ENCODE data around the gene ATG7. TPM values are rescaled to one million over a fixed set of nuclear protein-coding genes. Genes with fewer than 3 reads are reported as not detected.
A peak's percentile ranks its signal among the peaks of the same experiment; 100 is the strongest.
"Not testable (repeated sequence)": the region's sequence is repeated elsewhere in the genome, so short reads cannot be mapped to it uniquely, and the experiment has no call there.

Gene ATG7
- total and polyA plus RNA-seq, 4 experiments from 2014 or later = 16.9 to 32.8 (median 27.8) TPM

GRCh38 chr3:11254876-11255275, 17.3 kb upstream of the ATG7 start:
- no peak overlapping the region for H3K4me3 ChIP-seq (ENCODE audit: low read length in 2 of 2)
- Mint-ChIP-seq H3K4me3 (no peak overlapping the region), H3K27me3 (peaks cover 2 to 3% of the 10 kb centered on the region in 2 donors), H3K27ac (no peak overlapping the region), H3K36me3 (peaks cover 0 to 10% of the 10 kb centered on the region in 2 donors), H3K4me1 (peaks cover 11 to 33% (median 19%) of the 10 kb centered on the region in 4 donors), H3K9me3 (peaks cover 0 to 6% (median 1%) of the 10 kb centered on the region in 8 donors)
- H3K9me3 ChIP-seq (ENCODE audit: control insufficient read depth in 1 of 2, low read length in 2 of 2) = no peaks in the 10 kb centered on the region
- no peak overlapping the region for H3K27ac ChIP-seq (ENCODE audit: low read depth, low read length)
- no peaks in the 10 kb centered on the region for H3K36me3 ChIP-seq (ENCODE audit: insufficient read depth, low read length)
- intact Hi-C loops (cut with micrococcal nuclease) = loop anchor here (5.0 kb wide), 1 partner anchor 37 kb away; no protein-coding TSS in a partner anchor
- ChIA-PET POLR2A (ENCODE audit: partially characterized antibody) (no interaction called here), CTCF (ENCODE audit: partially characterized antibody) (no interaction called here)
- H3K27me3 ChIP-seq (ENCODE audit: insufficient read depth, low read length) = no peaks in the 10 kb centered on the region
- no peak for DNase-seq
- peaks cover 18% of the 10 kb centered on the region for H3K4me1 ChIP-seq (ENCODE audit: insufficient read depth, low read length)

DNA sequence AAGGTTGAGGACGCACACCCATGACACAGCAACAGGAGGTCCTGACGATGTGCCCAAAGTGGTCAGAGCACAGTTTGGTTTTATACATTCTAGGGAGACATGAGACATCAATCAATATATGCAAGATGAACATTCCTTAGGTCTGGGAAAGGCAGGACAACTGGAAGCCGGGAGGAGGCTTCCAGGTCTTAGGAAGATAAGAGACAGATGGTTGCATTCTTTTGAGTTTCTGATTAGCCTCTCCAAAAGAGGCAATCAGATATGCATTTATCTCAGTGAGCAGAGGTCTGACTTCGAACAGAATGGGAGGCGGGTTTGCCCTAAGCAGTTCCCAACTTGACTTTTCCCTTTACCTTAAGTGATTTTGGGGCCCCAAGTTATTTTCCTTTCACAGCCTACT, 16.7 kb upstream of the ATG7 start:
- H3K9me3 Mint-ChIP-seq; H3K27me3 Mint-ChIP-seq; H3K27ac ChIP-seq (ENCODE audit: low read depth, low read length); H3K4me3 Mint-ChIP-seq; H3K9me3 ChIP-seq (ENCODE audit: control insufficient read depth in 1 of 2, low read length in 2 of 2); intact Hi-C loops (cut with micrococcal nuclease); DNase-seq; H3K27ac Mint-ChIP-seq; H3K36me3 Mint-ChIP-seq; H3K4me3 ChIP-seq (ENCODE audit: low read length in 2 of 2); H3K36me3 ChIP-seq (ENCODE audit: insufficient read depth, low read length); POLR2A ChIA-PET (ENCODE audit: partially characterized antibody); H3K27me3 ChIP-seq (ENCODE audit: insufficient read depth, low read length): not testable (repeated sequence)
- CTCF ChIA-PET (ENCODE audit: partially characterized antibody) = interaction anchor here (1.0 kb wide), 1 partner anchor 8 kb away, joined by 3 read pairs; no protein-coding TSS in a partner anchor
- H3K4me1 ChIP-seq (ENCODE audit: insufficient read depth, low read length) = peaks cover 16% of the 10 kb centered on the region
- peaks cover 9 to 30% (median 16%) of the 10 kb centered on the region in 4 donors for H3K4me1 Mint-ChIP-seq

DNA sequence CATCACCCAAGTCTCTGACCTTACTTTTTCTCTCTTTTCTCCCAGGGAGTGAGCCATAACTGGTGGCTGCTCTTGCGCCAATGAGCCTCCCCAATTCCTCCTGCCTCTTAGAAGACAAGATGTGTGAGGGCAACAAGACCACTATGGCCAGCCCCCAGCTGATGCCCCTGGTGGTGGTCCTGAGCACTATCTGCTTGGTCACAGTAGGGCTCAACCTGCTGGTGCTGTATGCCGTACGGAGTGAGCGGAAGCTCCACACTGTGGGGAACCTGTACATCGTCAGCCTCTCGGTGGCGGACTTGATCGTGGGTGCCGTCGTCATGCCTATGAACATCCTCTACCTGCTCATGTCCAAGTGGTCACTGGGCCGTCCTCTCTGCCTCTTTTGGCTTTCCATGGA, 13.2 kb upstream of the ATG7 start:
- no peaks in the 10 kb centered on the region for H3K4me1 ChIP-seq (ENCODE audit: insufficient read depth, low read length)
- H3K4me1 Mint-ChIP-seq = no peaks in the 10 kb centered on the region
- H3K27ac Mint-ChIP-seq = no peak overlapping the region
- H3K27me3 Mint-ChIP-seq = peaks cover 2 to 3% of the 10 kb centered on the region in 2 donors
- CTCF ChIA-PET (ENCODE audit: partially characterized antibody) = no interaction called here
- intact Hi-C loops (cut with micrococcal nuclease) = no loop called here
- H3K4me3 ChIP-seq (ENCODE audit: low read length in 2 of 2) = no peak overlapping the region
- no peak overlapping the region for H3K4me3 Mint-ChIP-seq
- H3K9me3 Mint-ChIP-seq = peaks cover 0 to 6% (median 1%) of the 10 kb centered on the region in 8 donors
- H3K9me3 ChIP-seq (ENCODE audit: control insufficient read depth in 1 of 2, low read length in 2 of 2) = no peaks in the 10 kb centered on the region
- H3K27me3 ChIP-seq (ENCODE audit: insufficient read depth, low read length) = no peaks in the 10 kb centered on the region
- H3K27ac ChIP-seq (ENCODE audit: low read depth, low read length) = no peak overlapping the region
- H3K36me3 Mint-ChIP-seq = peaks cover 0 to 8% of the 10 kb centered on the region in 2 donors
- no peaks in the 10 kb centered on the region for H3K36me3 ChIP-seq (ENCODE audit: insufficient read depth, low read length)
- DNase-seq = no peak
- POLR2A ChIA-PET (ENCODE audit: partially characterized antibody) = no interaction called here

GRCh38 chr3:11260460-11260859, 11.7 kb upstream of the ATG7 start:
- no peaks in the 10 kb centered on the region for H3K4me1 Mint-ChIP-seq
- Histone ChIP-seq H3K9me3 (ENCODE audit: control insufficient read depth in 1 of 2, low read length in 2 of 2) (no peaks in the 10 kb centered on the region), H3K4me1 (ENCODE audit: insufficient read depth, low read length) (no peaks in the 10 kb centered on the region), H3K36me3 (ENCODE audit: insufficient read depth, low read length) (no peaks in the 10 kb centered on the region), H3K27ac (ENCODE audit: low read depth, low read length) (no peak overlapping the region), H3K4me3 (ENCODE audit: low read length in 2 of 2) (no peak overlapping the region), H3K27me3 (ENCODE audit: insufficient read depth, low read length) (no peaks in the 10 kb centered on the region)
- H3K4me3 Mint-ChIP-seq = no peak overlapping the region
- H3K27ac Mint-ChIP-seq = no peak overlapping the region
- no peaks in the 10 kb centered on the region for H3K9me3 Mint-ChIP-seq
- DNase-seq = no peak
- intact Hi-C loops (cut with micrococcal nuclease) = no loop called here
- peaks cover 0 to 3% of the 10 kb centered on the region in 2 donors for H3K36me3 Mint-ChIP-seq
- ChIA-PET CTCF (ENCODE audit: partially characterized antibody) (interaction anchor here (0.9 kb wide), 1 partner anchor 75 kb away, joined by 3 read pairs; no protein-coding TSS in a partner anchor), POLR2A (ENCODE audit: partially characterized antibody) (no interaction called here)
- peaks cover 1 to 6% of the 10 kb centered on the region in 2 donors for H3K27me3 Mint-ChIP-seq

GRCh38 chr3:11269007-11269406, 3.2 kb upstream of the ATG7 start:
- Histone ChIP-seq H3K4me3 (ENCODE audit: low read length in 2 of 2) (no peak overlapping the region), H3K27ac (ENCODE audit: low read depth, low read length) (no peak overlapping the region), H3K4me1 (ENCODE audit: insufficient read depth, low read length) (peaks cover 18% of the 10 kb centered on the region), H3K27me3 (ENCODE audit: insufficient read depth, low read length) (no peaks in the 10 kb centered on the region), H3K36me3 (ENCODE audit: insufficient read depth, low read length) (no peaks in the 10 kb centered on the region), H3K9me3 (ENCODE audit: control insufficient read depth in 1 of 2, low read length in 2 of 2) (no peaks in the 10 kb centered on the region)
- no peak overlapping the region for H3K4me3 Mint-ChIP-seq
- intact Hi-C loops (cut with micrococcal nuclease) = no loop called here
- no peaks in the 10 kb centered on the region for H3K9me3 Mint-ChIP-seq
- peaks cover 0 to 9% of the 10 kb centered on the region in 2 donors for H3K36me3 Mint-ChIP-seq
- CTCF ChIA-PET (ENCODE audit: partially characterized antibody) = no interaction called here
- H3K4me1 Mint-ChIP-seq = peaks cover 13 to 31% (median 22%) of the 10 kb centered on the region in 4 donors
- H3K27me3 Mint-ChIP-seq = peaks cover 0 to 7% of the 10 kb centered on the region in 2 donors
- POLR2A ChIA-PET (ENCODE audit: partially characterized antibody) = no interaction called here
- H3K27ac Mint-ChIP-seq = no peak overlapping the region
- no peak for DNase-seq

- H3K27me3 ChIP-seq (ENCODE audit: insufficient read depth, low read length) = no peaks in the 10 kb centered on the region
- H3K27me3 Mint-ChIP-seq = no peaks in the 10 kb centered on the region
- H3K4me3 ChIP-seq (ENCODE audit: low read length in 2 of 2) = peak overlapping the region; percentile 77 to 94
- peak overlapping the region; percentile 94 to 97 (median 96) for H3K4me3 Mint-ChIP-seq
- ChIA-PET CTCF (ENCODE audit: partially characterized antibody) (interaction anchor here (1.0 to 3.0 kb wide), 5 partner anchors 13 to 378 kb away, joined by 3 to 12 read pairs (median 4); no protein-coding TSS in a partner anchor), POLR2A (ENCODE audit: partially characterized antibody) (interaction anchor here (0.8 to 2.7 kb wide), 13 partner anchors 8 to 1340 kb away, joined by 3 to 61 read pairs (median 6); partner anchors contain the start of genes CRELD1, SEC13, TAMM41 and TSEN2)
- peaks cover 0 to 3% (median 0%) of the 10 kb centered on the region in 8 donors for H3K9me3 Mint-ChIP-seq
- no peak for DNase-seq
- intact Hi-C loops (cut with micrococcal nuclease) = loop anchor here (2.0 kb wide), 3 partner anchors 18 to 574 kb away; partner anchors contain the start of gene TAMM41
- H3K27ac Mint-ChIP-seq = peak overlapping the region; percentile 95 to 99 (median 98)
- peaks cover 28% of the 10 kb centered on the region for H3K4me1 ChIP-seq (ENCODE audit: insufficient read depth, low read length)
- H3K27ac ChIP-seq (ENCODE audit: low read depth, low read length) = peak overlapping the region; percentile 84
- peaks cover 37 to 61% (median 49%) of the 10 kb centered on the region in 4 donors for H3K4me1 Mint-ChIP-seq
- H3K9me3 ChIP-seq (ENCODE audit: control insufficient read depth in 1 of 2, low read length in 2 of 2) = no peaks in the 10 kb centered on the region
- H3K36me3 ChIP-seq (ENCODE audit: insufficient read depth, low read length) = no peaks in the 10 kb centered on the region
- H3K36me3 Mint-ChIP-seq = peaks cover 30 to 32% of the 10 kb centered on the region in 2 donors
These were observed 843 bp downstream of the ATG7 start for GRCh38 chr3:11272906-11273574.

DNA sequence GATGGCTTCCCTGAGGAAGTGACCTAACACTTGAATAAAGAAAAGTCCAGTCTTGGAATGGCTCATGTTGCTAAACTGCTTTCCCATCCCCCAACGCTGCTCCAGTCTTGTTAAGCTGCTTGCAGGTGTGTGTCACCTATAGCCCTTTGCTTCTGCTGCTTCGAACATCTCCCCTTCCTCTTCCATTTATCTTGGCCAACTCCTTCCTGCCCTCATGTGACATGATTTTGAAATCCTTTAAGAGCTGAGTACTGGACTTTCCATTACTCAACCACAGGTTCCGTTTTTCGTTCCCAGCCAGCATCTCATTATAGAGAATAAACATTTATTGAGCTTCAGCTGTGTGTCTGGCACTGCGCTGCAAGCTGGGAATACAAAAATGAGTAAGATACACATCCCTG, 1.7 kb downstream of the ATG7 start:
- Mint-ChIP-seq H3K9me3 (peaks cover 0 to 3% (median 0%) of the 10 kb centered on the region in 8 donors), H3K36me3 (peaks cover 35 to 40% of the 10 kb centered on the region in 2 donors), H3K4me1 (peaks cover 37 to 61% (median 52%) of the 10 kb centered on the region in 4 donors), H3K4me3 (peak overlapping the region in 7 of 8 donors; percentile 75 to 97 (median 95)), H3K27me3 (no peaks in the 10 kb centered on the region), H3K27ac (peak overlapping the region; percentile 61 to 99 (median 95))
- ChIA-PET POLR2A (ENCODE audit: partially characterized antibody) (interaction anchor here (2.7 kb wide), 1 partner anchor 16 kb away, joined by 61 read pairs; no protein-coding TSS in a partner anchor), CTCF (ENCODE audit: partially characterized antibody) (interaction anchor here (1.0 to 3.0 kb wide), 2 partner anchors 13 to 38 kb away, joined by 3 to 12 read pairs; no protein-coding TSS in a partner anchor)
- intact Hi-C loops (cut with micrococcal nuclease) = loop anchor here (2.0 kb wide), 3 partner anchors 17 to 573 kb away; partner anchors contain the start of gene TAMM41
- Histone ChIP-seq H3K4me1 (ENCODE audit: insufficient read depth, low read length) (peaks cover 28% of the 10 kb centered on the region), H3K9me3 (ENCODE audit: control insufficient read depth in 1 of 2, low read length in 2 of 2) (no peaks in the 10 kb centered on the region), H3K4me3 (ENCODE audit: low read length in 2 of 2) (no peak overlapping the region), H3K27ac (ENCODE audit: low read depth, low read length) (no peak overlapping the region), H3K27me3 (ENCODE audit: insufficient read depth, low read length) (no peaks in the 10 kb centered on the region), H3K36me3 (ENCODE audit: insufficient read depth, low read length) (no peaks in the 10 kb centered on the region)
- DNase-seq = no peak
